Kidney (tissue), 14 donors: ENCODE measurements around the gene ARF1. TPM values are rescaled to one million over a fixed set of nuclear protein-coding genes. Genes with fewer than 3 reads are reported as not detected.

Experiments used
- DNase-seq, 5 donors: peaks; one replicate each; pipeline ENCODE4 v3.0.0-alpha.2; 2013 to 2020
- FAIRE-seq: peaks from 2 replicates; lab custom pipeline; 2012; peaks lifted over from hg19 to GRCh38; lab: Jason Lieb, UNC
- H3K27ac ChIP-seq, 2 donors: one replicate each; pipeline ENCODE4 v1.7.0; 2013; ENCODE audit warnings: low read depth in 2 of 2, low read length in 2 of 2, inconsistent platforms in 1 of 2
- H3K27me3 ChIP-seq: one replicate; pipeline ENCODE4 v1.7.1; 2013; ENCODE audit warnings: low read length, inconsistent platforms; ENCODE audit not compliant: control insufficient read depth, insufficient read depth
- H3K36me3 ChIP-seq, 3 donors: one replicate each; pipeline versions ENCODE4 v1.7.0 to v1.7.1; 2013; ENCODE audit warnings: low read length in 3 of 3, control low read depth in 1 of 3, inconsistent platforms in 1 of 3; ENCODE audit not compliant: insufficient read depth in 3 of 3, control insufficient read depth in 2 of 3
- H3K4me1 ChIP-seq, 3 donors: one replicate each; pipeline versions ENCODE4 v1.7.0 to v1.7.1; 2013; ENCODE audit warnings: low read length in 3 of 3, inconsistent platforms in 1 of 3, low read depth in 1 of 3; ENCODE audit not compliant: control insufficient read depth in 2 of 3, insufficient read depth in 2 of 3
- H3K4me3 ChIP-seq, 3 donors: one replicate each; pipeline versions ENCODE4 v1.7.0 to v1.8.1; 2013; ENCODE audit warnings: low read length in 3 of 3, control low read depth in 1 of 3, inconsistent platforms in 1 of 3
- H3K9ac ChIP-seq, 3 donors: one replicate each; pipeline versions ENCODE4 v1.7.0 to v1.7.1; 2013; ENCODE audit warnings: low read length in 3 of 3, control low read depth in 1 of 3, inconsistent platforms in 1 of 3
- H3K9me3 ChIP-seq, 3 donors: one replicate each; pipeline versions ENCODE4 v1.7.0 to v1.7.1; 2013; ENCODE audit warnings: low read length in 3 of 3, control low read depth in 1 of 3, inconsistent platforms in 1 of 3; ENCODE audit not compliant: control insufficient read depth in 2 of 3, insufficient read depth in 1 of 3
- intact Hi-C: fragments of 100-400 bp; cut with DNase I; formaldehyde crosslinking; loops from one replicate; pipeline ENCODE4 v1.11.1; 2022
- polyA plus RNA-seq: library from polyadenylated mRNA; stranded (reverse); fragments of 350-450 nt; fragmentation: Illumina TruSeq; extraction: RNeasy Lipid Tissue Mini Kit (QIAGEN cat#74804); gene quantifications from one replicate; pipeline ENCODE4 v1.2.3, GENCODE V29; 2014; ENCODE audit warnings: low read depth, low replicate concordance; ENCODE audit not compliant: insufficient read depth
- total RNA-seq: library from RNA; stranded (reverse); fragmentation: NEBNext Ultra II Directional; extraction: Animal tissue kit (Norgen Biotek cat#: 25700); gene quantifications from one replicate; pipeline ENCODE4 v1.2.1, GENCODE V29; 2021
- TF ChIP-seq, protein P1 (sequence below): IDR thresholded peaks from 3 replicates; pipeline ENCODE4 v1.5.1; 2012; ENCODE audit warnings: mild to moderate bottlenecking, moderate library complexity, borderline replicate concordance; ENCODE audit not compliant: insufficient read depth; ENCODE audit errors: extremely low read depth
- donor health status: control.
- donor health status: control.
- donor health status: control.
- donor health status: control.
- donor health status: control.
- donor health status: DM: yes; HTN: yes; CAD: no.
- donor health status: Normal renal cell carcinoma (clear cell type).

Gene ARF1
- total and polyA plus RNA-seq, 2 donors from 2014 or later = 383 to 398 TPM

DNA sequence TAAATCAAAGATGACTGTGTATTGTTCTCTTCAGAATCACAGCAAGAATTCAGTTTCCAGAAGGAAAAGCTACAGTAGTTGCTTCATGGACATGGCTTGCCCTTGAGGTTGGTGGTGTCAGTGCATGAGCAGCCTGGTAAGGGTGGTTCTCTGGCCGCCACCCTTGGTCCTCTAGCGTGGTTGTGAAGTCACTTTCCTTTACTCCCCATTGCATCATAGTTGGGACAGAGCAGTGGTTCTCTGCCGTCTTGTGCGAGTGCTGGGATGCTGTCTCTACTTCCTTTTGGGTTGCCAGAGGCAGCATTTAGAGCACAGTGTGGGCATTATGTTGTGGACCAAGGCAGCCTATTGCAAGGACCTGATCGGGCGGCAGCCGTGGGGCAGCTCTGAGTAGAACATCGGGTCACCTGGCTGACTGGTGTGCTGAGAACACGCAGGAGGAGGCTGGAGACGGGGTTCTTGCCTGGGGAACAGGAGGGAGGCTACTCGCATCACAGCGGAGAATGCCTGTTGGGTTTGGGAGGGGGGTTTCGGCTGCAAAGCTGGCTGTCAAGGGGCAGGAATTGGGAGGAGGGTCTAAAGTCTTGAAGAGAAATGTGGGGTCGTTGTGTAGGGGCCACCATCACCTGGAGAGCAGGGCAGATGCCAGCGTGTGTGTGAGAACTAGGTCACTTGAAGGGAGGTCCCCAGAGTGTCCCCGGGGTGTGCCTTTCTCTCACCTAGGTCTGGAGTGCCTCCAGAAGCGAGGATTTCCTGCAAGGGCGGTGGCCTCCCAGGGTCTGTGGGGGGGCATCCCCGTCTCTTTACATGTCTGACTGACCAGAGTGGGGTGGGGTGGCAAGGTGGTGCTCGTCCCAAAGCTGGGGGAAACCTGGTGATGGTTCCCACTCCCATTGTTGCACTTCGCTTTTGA, 6.3 kb downstream of the ARF1 start:
- intact Hi-C loops = no loop called here
- Histone ChIP-seq H3K9me3 (no peaks in the 10 kb centered on the region), H3K27ac (no peak overlapping the region), H3K4me1 (peaks cover 4 to 68% (median 61%) of the 10 kb centered on the region in 3 donors), H3K9ac (no peak overlapping the region), H3K36me3 (peaks cover 0 to 5% (median 3%) of the 10 kb centered on the region in 3 donors), H3K4me3 (peak overlapping the region in 1 of 3 donors; percentile 3), H3K27me3 (no peaks in the 10 kb centered on the region)
- peak in 2 of 5 donors; percentile 28 to 57 for DNase-seq
- no peak for FAIRE-seq
- TF ChIP-seq, protein P1, sequence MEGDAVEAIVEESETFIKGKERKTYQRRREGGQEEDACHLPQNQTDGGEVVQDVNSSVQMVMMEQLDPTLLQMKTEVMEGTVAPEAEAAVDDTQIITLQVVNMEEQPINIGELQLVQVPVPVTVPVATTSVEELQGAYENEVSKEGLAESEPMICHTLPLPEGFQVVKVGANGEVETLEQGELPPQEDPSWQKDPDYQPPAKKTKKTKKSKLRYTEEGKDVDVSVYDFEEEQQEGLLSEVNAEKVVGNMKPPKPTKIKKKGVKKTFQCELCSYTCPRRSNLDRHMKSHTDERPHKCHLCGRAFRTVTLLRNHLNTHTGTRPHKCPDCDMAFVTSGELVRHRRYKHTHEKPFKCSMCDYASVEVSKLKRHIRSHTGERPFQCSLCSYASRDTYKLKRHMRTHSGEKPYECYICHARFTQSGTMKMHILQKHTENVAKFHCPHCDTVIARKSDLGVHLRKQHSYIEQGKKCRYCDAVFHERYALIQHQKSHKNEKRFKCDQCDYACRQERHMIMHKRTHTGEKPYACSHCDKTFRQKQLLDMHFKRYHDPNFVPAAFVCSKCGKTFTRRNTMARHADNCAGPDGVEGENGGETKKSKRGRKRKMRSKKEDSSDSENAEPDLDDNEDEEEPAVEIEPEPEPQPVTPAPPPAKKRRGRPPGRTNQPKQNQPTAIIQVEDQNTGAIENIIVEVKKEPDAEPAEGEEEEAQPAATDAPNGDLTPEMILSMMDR = no peak

DNA sequence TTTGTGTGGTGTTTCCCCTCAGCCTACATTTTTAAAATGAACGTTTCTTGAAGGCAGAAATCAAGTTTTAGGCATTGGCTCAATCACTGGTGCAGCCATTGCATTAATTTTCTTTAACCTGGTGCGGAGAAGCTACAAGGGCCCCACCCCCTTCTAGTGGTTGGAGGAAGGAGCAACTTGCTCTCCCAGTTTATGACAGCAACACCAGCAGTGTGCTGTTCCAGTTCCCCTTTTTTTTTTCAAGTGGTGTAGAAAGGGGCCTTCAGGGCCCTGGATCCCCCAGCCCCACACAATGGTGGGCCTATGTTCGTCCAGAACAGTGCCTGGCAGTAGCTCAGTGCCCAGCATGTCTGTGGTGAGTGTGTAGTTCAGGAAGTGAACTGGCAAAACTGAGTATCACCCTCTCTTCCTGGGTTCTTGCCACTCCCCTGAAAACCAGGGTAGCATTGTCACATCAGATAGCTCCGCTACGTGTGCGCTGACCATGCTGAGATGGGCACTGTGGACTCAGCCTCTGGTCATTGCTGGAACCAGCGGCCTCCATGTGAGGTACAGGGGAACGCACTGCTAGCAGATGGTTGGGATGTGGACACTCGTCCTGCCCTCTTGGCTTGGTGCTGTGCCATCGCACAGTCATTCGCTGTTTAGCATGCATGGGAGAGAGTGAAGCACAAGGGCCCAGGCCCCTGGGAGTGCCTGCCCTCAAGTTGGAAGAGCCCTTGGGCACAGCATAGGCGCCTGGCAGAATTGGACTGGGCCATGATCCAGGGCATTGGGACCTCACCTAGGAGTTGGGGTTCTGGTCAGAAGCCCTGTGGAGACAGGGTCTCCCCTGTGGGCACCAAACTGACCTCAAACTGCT, 7.2 kb downstream of the ARF1 start:
- H3K36me3 ChIP-seq = peaks cover 0 to 5% (median 4%) of the 10 kb centered on the region in 3 donors
- FAIRE-seq (no peak), DNase-seq (peak in 2 of 5 donors; percentile 27 to 57)
- H3K27ac ChIP-seq = no peak overlapping the region
- no peak overlapping the region for H3K4me3 ChIP-seq
- TF ChIP-seq, protein P1 = no peak
- H3K4me1 ChIP-seq = peaks cover 4 to 59% (median 57%) of the 10 kb centered on the region in 3 donors
- H3K9me3 ChIP-seq = peaks cover 0 to 7% (median 0%) of the 10 kb centered on the region in 3 donors
- intact Hi-C loops = no loop called here
- no peak overlapping the region for H3K9ac ChIP-seq
- no peaks in the 10 kb centered on the region for H3K27me3 ChIP-seq

DNA sequence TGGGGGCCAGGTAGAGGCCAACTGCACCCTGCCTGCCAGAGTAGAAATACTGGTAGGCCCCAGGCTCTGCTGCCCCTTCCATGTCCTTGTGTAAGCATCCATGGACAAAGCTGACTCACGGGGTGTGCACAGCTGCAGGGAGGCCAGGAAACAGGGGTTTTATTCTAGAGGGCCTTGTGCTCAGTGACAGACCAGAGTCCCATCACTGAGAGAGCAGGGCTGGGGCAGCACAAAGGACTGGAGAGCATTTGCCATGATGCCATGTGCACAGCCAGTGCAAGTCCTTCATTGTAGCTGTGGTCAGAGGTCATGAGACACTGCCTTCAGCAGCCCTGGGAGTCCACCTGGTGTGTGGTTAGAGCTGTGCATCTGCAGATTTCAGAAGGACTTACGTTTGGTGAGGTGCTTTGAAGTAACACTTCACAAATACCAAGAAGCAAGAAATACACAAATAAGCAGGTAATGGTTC, 8.1 kb downstream of the ARF1 start:
- peaks cover 0 to 5% (median 4%) of the 10 kb centered on the region in 3 donors for H3K36me3 ChIP-seq
- H3K27me3 ChIP-seq = no peaks in the 10 kb centered on the region
- peaks cover 0 to 8% (median 0%) of the 10 kb centered on the region in 3 donors for H3K9me3 ChIP-seq
- TF ChIP-seq, protein P1 = no peak
- DNase-seq (peak in 2 of 5 donors; percentile 31 to 37), FAIRE-seq (no peak)
- no peak overlapping the region for H3K27ac ChIP-seq
- no peak overlapping the region for H3K4me3 ChIP-seq
- intact Hi-C loops = no loop called here
- no peak overlapping the region for H3K9ac ChIP-seq
- peaks cover 0 to 52% (median 48%) of the 10 kb centered on the region in 3 donors for H3K4me1 ChIP-seq
